Smooth muscle cell of bladder (primary cell): ENCODE data around the gene UTY. TPM values are rescaled to one million over a fixed set of nuclear protein-coding genes. Genes with fewer than 3 reads are reported as not detected.

Experiments used
- total RNA-seq: library from RNA; depleted of rRNA; stranded (reverse); fragments of >200 nt; gene quantifications from 2 replicates; pipeline ENCODE4 v1.2.3, GENCODE V29; 2014

Gene UTY
- 14.3 TPM in 1 of 2 replicates, not detected in the other for total RNA-seq

GRCh38 chrY:13479828-13480227 is at the start of gene UTY:
UTY (minus strand) TSS chrY:13480033; CDS start chrY:13479665, 368 bp downstream.

Other genes with a start within 250 kb of the UTY start
- 0.18 TPM in 1 of 2 replicates, not detected in the other for gene TMSB4Y, start 223.9 kb upstream of the UTY start, total RNA-seq